Neural crest cell (in vitro differentiated cells): Measurements from ENCODE around the gene PDZD7. TPM values are rescaled to one million over a fixed set of nuclear protein-coding genes. Genes with fewer than 3 reads are reported as not detected.

Source experiments
- DNase-seq: peaks from one replicate; pipeline ENCODE4 v3.0.0; 2021; ENCODE audit warnings: low read depth, mixed read lengths, low spot score
- H3K27ac Mint-ChIP-seq: one replicate; pipeline ENCODE4 v1.8.0; 2021; ENCODE audit warnings: mild to moderate bottlenecking, mixed read lengths; ENCODE audit not compliant: unreplicated experiment
- H3K27me3 Mint-ChIP-seq: 2 replicates; pipeline ENCODE4 v1.8.0; 2021; ENCODE audit warnings: low read depth, mild to moderate bottlenecking, mixed read lengths
- H3K36me3 Mint-ChIP-seq: 2 replicates; pipeline ENCODE4 v1.8.0; 2021; ENCODE audit warnings: low read depth, mild to moderate bottlenecking, mixed read lengths
- H3K4me1 Mint-ChIP-seq: 2 replicates; pipeline ENCODE4 v1.8.0; 2021; ENCODE audit warnings: mixed read lengths
- H3K4me3 Mint-ChIP-seq: one replicate; pipeline ENCODE4 v1.8.0; 2021; ENCODE audit warnings: mild to moderate bottlenecking, mixed read lengths
- H3K9me3 Mint-ChIP-seq: 2 replicates; pipeline ENCODE4 v1.8.0; 2021; ENCODE audit warnings: mixed read lengths
- microRNA-seq: library from miRNA; unstranded; fragments of <30 nt; microRNA quantifications from one replicate; pipeline ENCODE4, GENCODE V29; 2020
- total RNA-seq: library from RNA; stranded (reverse); gene quantifications from 2 replicates; pipeline ENCODE4 v1.2.1, GENCODE V29; 2021
- TF ChIP-seq, protein P1 (sequence below): fragments of 200-600 bp; sonication (generic); conservative IDR thresholded peaks from 2 replicates; pipeline ENCODE4 v1.5.0; 2021; ENCODE audit warnings: antibody characterized with exemption, mild to moderate bottlenecking

PDZD7 gene
- total RNA-seq, 1 donor from 2014 or later = 0.68 TPM

DNA sequence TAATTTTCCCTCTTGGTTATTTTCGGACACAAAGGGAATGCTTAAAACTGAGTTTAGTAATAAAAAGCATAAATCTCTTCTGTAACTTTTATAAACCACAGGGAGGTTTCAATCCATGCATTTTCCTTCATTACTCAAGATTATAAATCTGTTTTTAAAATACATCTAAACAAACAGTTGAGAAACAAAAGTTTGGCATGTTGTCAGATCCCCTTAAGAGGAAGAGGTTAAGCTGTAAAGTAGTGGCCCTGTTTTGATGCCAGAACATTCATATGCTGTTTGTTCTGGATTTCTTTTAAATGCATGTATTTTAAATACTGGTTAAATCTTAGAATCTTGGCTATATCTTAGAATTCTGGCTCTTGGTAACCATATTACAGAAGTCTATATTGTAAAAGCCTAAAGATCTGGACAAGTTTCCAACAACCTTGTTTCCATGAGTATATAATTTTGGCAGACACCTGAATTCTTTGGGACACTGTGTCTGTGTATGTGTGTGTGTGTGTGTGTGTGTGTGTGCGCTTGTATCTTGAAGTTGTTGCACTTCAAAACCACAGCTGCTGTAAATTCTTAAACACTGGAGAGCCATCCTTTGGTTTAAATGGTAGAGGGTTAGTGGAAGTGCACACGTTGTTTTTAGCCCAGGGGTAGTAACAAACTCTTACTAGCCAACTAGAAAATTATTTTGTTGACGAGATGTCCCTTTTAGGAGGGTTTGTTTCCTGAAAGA, 68.4 kb downstream of the PDZD7 start:
- TF ChIP-seq, protein P1, sequence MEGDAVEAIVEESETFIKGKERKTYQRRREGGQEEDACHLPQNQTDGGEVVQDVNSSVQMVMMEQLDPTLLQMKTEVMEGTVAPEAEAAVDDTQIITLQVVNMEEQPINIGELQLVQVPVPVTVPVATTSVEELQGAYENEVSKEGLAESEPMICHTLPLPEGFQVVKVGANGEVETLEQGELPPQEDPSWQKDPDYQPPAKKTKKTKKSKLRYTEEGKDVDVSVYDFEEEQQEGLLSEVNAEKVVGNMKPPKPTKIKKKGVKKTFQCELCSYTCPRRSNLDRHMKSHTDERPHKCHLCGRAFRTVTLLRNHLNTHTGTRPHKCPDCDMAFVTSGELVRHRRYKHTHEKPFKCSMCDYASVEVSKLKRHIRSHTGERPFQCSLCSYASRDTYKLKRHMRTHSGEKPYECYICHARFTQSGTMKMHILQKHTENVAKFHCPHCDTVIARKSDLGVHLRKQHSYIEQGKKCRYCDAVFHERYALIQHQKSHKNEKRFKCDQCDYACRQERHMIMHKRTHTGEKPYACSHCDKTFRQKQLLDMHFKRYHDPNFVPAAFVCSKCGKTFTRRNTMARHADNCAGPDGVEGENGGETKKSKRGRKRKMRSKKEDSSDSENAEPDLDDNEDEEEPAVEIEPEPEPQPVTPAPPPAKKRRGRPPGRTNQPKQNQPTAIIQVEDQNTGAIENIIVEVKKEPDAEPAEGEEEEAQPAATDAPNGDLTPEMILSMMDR = no peak
- peaks cover 11% of the 10 kb centered on the region for H3K4me1 Mint-ChIP-seq
- no peaks in the 10 kb centered on the region for H3K9me3 Mint-ChIP-seq
- no peak for DNase-seq
- no peaks in the 10 kb centered on the region for H3K27me3 Mint-ChIP-seq
- H3K27ac Mint-ChIP-seq = no peak overlapping the region
- peaks cover 4% of the 10 kb centered on the region for H3K36me3 Mint-ChIP-seq
- H3K4me3 Mint-ChIP-seq = no peak overlapping the region

DNA sequence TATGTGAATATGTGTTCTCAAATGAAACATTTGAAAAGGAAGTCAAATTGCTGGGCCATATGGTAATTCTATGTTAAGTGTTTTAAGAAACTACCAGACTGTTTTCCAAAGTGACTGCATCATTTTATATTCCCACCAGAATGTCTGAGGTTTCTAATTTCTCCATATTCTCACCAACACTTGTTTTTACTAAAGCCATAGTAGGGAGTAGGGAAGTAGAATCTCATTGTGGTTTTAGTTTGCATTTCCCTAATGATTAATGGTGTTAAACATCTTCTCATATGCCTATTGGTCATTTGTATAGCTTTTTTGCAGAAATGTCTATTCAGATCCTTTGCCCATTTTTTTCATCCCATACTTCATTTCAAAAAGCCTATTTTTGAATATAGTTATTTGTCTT, 70.7 kb downstream of the PDZD7 start:
- H3K9me3 Mint-ChIP-seq = no peaks in the 10 kb centered on the region
- no peak overlapping the region for H3K27ac Mint-ChIP-seq
- TF ChIP-seq, protein P1 = no peak
- H3K4me3 Mint-ChIP-seq = no peak overlapping the region
- H3K27me3 Mint-ChIP-seq = no peaks in the 10 kb centered on the region
- H3K4me1 Mint-ChIP-seq = peaks cover 3% of the 10 kb centered on the region
- no peak for DNase-seq
- H3K36me3 Mint-ChIP-seq = peaks cover 7% of the 10 kb centered on the region

Small RNA genes within 50 kb of the gene (microRNA-seq; reads per million reads assigned to microRNA genes)
- not detected for gene MIR608

Other genes with a start within 250 kb of the PDZD7 start
- gene SLF2, start 118.2 kb downstream of the PDZD7 start, total RNA-seq = 39.6 and 40.6 TPM in 2 replicates
- gene SEMA4G, start 61.6 kb downstream of the PDZD7 start, total RNA-seq = 7.0 and 9.1 TPM in 2 replicates
- 62.9 and 64.0 TPM in 2 replicates for gene MRPL43, start 43.6 kb downstream of the PDZD7 start, total RNA-seq
- 14.3 and 14.6 TPM in 2 replicates for gene TWNK, start 43.6 kb downstream of the PDZD7 start, total RNA-seq
- gene LZTS2, start 31.3 kb downstream of the PDZD7 start, total RNA-seq = 70.8 and 71.0 TPM in 2 replicates
- 1.9 and 2.1 TPM in 2 replicates for gene SFXN3, start 105 bp upstream of the PDZD7 start, total RNA-seq
- 1.4 and 2.9 TPM in 2 replicates for gene KAZALD1, start 30.9 kb upstream of the PDZD7 start, total RNA-seq
- gene TLX1, start 100.2 kb upstream of the PDZD7 start, total RNA-seq = 0.16 and 0.33 TPM in 2 replicates
- gene LBX1, start 198.3 kb upstream of the PDZD7 start, total RNA-seq = 1.0 and 1.1 TPM in 2 replicates